ENCODE results near the gene DHFR.

DNA sequence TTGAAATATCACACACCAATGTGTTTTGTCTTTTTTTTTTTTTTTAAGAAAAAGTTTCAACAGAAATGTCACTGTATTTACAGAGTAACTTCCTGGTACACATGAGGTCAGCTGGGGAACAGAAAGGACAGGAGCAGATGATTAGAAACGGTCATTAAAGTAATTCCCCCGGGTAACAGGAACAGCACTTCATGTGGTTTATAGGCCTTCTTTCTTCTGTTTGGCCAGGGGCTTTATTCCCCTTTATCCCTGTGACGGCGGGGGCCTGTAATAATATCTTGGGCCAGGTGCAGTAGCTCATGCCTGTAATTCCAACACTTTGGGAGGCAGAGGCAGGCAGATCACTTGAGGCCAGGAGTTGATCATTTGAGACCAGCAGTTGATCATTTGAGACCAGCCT, 30.8 kb downstream of the DHFR start:
- TF ChIP-seq, protein P1, sequence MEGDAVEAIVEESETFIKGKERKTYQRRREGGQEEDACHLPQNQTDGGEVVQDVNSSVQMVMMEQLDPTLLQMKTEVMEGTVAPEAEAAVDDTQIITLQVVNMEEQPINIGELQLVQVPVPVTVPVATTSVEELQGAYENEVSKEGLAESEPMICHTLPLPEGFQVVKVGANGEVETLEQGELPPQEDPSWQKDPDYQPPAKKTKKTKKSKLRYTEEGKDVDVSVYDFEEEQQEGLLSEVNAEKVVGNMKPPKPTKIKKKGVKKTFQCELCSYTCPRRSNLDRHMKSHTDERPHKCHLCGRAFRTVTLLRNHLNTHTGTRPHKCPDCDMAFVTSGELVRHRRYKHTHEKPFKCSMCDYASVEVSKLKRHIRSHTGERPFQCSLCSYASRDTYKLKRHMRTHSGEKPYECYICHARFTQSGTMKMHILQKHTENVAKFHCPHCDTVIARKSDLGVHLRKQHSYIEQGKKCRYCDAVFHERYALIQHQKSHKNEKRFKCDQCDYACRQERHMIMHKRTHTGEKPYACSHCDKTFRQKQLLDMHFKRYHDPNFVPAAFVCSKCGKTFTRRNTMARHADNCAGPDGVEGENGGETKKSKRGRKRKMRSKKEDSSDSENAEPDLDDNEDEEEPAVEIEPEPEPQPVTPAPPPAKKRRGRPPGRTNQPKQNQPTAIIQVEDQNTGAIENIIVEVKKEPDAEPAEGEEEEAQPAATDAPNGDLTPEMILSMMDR (IDR thresholded peaks at IDR 0.05; ENCODE audit: insufficient read depth, low read depth, low read length), result no peak
- TF ChIP-seq EZH2 (IDR thresholded peaks at IDR 0.05; ENCODE audit: insufficient read depth, low read length), result no peak

Measured in astrocyte (in vitro differentiated cells and primary cell).